ENCODE measurements around the gene RPS29.
"Not testable (repeated sequence)": the region's sequence is repeated elsewhere in the genome, so short reads cannot be mapped to it uniquely, and the experiment has no call there.

RPS29 gene

DNA sequence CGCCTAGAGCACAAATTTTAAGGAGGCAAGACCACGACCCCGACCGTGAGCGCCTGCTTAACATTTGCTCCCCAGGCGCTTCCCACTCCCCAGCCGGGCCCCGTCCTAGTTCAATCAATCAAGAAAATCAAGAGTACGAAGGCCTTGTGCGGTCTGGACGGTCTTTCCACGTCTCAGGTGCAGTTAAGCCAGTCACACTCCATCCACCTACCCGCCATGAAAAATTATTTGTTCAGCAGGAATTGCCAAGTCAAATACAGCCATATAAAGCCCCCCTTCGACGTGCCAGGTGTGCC, 12.0 kb upstream of the RPS29 start:
- peak; percentile 20 for DNase-seq (ENCODE audit: low spot score)
- no peak for TF ChIP-seq CTCF (conservative IDR thresholded peaks at IDR 0.05; ENCODE audit: low read depth)
- CTCF ChIA-PET = interaction anchor here (0.6 kb wide), 1 partner anchor 155 kb away, joined by 3 read pairs; no protein-coding TSS in a partner anchor
- POLR2A ChIA-PET (ENCODE audit: low non-redundant PET) = interaction anchor here (1.4 kb wide), 1 partner anchor 23 kb away, joined by 10 read pairs; the partner anchor contains the start of genes MGAT2 and RPL36AL
- peak overlapping the region; percentile 96 for H3K27ac ChIP-seq

DNA sequence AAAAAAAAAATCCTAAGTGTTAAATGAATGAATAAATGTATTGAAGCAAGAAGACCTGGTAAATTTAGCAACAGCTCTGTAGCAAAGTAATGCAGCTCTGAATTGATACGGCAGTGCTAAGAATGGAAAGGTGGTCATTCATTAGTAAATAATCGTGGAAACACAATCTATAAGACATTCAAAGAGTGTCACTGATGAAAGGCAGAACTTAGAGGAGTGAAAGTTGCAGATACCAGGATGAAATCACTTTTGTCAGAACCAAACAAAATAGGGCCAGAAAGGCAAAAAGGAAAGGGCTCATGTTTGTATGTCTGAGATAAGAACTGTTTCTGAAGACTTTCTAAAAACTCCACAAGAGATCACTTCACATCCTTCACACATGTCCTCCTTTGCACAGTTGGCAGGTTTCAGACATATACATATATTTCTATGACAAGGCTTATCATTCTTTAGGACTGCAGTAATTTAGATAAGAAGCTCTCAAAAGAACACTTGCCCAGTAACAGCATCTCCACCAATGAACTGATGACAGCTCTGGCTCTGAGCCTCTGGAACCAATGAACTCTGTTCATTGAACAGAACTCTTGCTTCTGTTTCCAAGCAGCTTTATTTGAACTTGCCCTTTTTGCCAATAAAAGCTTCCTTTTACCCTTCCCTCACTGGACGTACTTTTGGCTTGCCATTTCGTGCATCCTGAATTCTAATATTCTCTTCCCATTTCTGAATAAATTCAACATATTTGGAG, 8.3 kb upstream of the RPS29 start:
- no peak overlapping the region for H3K27ac ChIP-seq
- POLR2A ChIA-PET (ENCODE audit: low non-redundant PET) = interaction anchor here (0.6 kb wide), 1 partner anchor 26 kb away, joined by 3 read pairs; the partner anchor contains the start of gene RPL36AL

GRCh38 chr14:49593016-49593415, 6.8 kb upstream of the RPS29 start:
- CTCF ChIA-PET = interaction anchor here (0.6 kb wide), 1 partner anchor 82 kb away, joined by 3 read pairs; no protein-coding TSS in a partner anchor
- TF ChIP-seq CTCF (conservative IDR thresholded peaks at IDR 0.05; ENCODE audit: low read depth) = no peak
- POLR2A ChIA-PET (ENCODE audit: low non-redundant PET) = no interaction called here
- H3K27ac ChIP-seq = no peak overlapping the region
- no peak for DNase-seq (ENCODE audit: low spot score)

More for the DNA sequence above, 8.3 kb upstream of the RPS29 start:
- no peak for DNase-seq (ENCODE audit: low spot score)
- CTCF ChIA-PET = interaction anchor here (0.6 kb wide), 1 partner anchor 192 kb away, joined by 3 read pairs; no protein-coding TSS in a partner anchor
- no peak for TF ChIP-seq CTCF (conservative IDR thresholded peaks at IDR 0.05; ENCODE audit: low read depth)

DNA sequence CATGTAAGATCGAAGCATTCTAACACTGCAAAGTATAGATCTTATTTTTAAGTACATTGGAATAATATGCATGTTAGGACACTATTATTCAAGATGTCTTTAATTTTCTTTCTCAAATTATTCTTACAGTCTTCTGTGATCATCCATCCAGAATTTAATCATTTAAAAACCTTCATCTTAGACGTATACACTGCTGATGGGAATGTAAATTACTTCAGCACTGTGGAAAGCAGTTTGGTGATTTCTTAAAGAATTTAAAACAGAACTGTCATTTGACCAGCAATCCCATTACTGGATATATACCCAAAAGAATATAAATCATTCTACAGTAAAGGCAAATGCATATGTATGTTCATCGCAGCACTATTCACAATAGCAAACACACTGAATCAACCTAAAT, 3.2 kb upstream of the RPS29 start:
- H3K27ac ChIP-seq = no peak overlapping the region
- no peak for DNase-seq (ENCODE audit: low spot score)
- ChIA-PET POLR2A (ENCODE audit: low non-redundant PET) (no interaction called here), CTCF (interaction anchor here (0.6 kb wide), 1 partner anchor 316 kb away, joined by 3 read pairs; no protein-coding TSS in a partner anchor)
- TF ChIP-seq CTCF (conservative IDR thresholded peaks at IDR 0.05; ENCODE audit: low read depth) = no peak

- DNase-seq (ENCODE audit: low spot score) = peak; percentile 52
- peak; percentile 92 for TF ChIP-seq CTCF (conservative IDR thresholded peaks at IDR 0.05; ENCODE audit: low read depth)
- CTCF ChIA-PET = interaction anchor here (0.6 to 1.9 kb wide), 10 partner anchors 9 to 1182 kb away, joined by 3 to 7 read pairs (median 4); partner anchors contain the start of genes LRR1 and RPL36AL
Measured at GRCh38 chr14:49586673-49587460, 687 bp upstream of the RPS29 start.

DNA sequence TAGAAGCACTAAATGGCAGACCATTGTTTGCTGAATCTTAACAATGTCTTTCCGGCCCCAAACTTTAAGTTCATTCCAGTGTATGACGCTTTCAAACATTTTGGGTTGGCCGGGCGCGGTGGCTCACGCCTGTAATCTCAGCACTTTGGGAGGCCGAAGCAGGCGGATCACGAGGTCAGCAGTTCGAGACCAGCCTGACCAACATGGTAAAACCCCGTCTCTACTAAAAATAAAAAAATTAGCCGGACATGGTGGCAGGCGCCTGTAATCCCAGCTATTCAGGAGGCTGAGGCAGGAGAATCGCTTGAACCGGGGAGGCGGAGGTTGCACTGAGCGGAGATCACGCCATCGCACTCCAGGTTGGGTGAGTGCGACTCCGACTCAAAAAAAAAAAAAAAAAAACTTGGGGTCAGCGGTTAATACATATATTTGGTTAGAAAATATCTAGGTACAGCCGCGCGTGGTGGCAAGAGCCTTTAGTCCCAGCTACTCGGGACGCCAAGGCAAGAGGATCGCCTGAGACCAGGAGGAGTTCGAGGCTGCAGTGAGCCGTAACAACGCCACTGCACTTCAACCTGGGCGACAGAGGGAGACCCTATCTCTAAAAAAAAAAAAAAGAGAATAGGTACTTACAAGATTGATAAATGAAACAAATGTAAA, 1.1 kb downstream of the RPS29 start:
- CTCF ChIA-PET = interaction anchor here (0.6 to 0.7 kb wide), 2 partner anchors 1279 to 1812 kb away, joined by 3 to 4 read pairs; no protein-coding TSS in a partner anchor
- peak overlapping the region; percentile 91 for H3K27ac ChIP-seq
- POLR2A ChIA-PET (ENCODE audit: low non-redundant PET) = interaction anchor here (0.7 to 2.5 kb wide), 2 partner anchors 20 to 35 kb away, joined by 3 to 10 read pairs; partner anchors contain the start of genes MGAT2 and RPL36AL
- not testable (repeated sequence) for DNase-seq (ENCODE audit: low spot score)

More at GRCh38 chr14:49586673-49587460, 687 bp upstream of the RPS29 start:
- H3K27ac ChIP-seq = peak overlapping the region; percentile 91
- POLR2A ChIA-PET (ENCODE audit: low non-redundant PET) = interaction anchor here (0.6 to 2.5 kb wide), 2 partner anchors 34 to 275 kb away, joined by 3 to 10 read pairs; partner anchors contain the start of genes MGAT2 and RPL36AL
